GM13977 (cell line): ENCODE results near the gene ZNF428.

Experiments used
- DNase-seq: peaks from one replicate; pipeline ENCODE4 v3.0.0; 2012; ENCODE audit warnings: low spot score
- in situ Hi-C: fragments of 300-500 bp; cut with MboI; formaldehyde crosslinking; loops from one replicate; pipeline ENCODE4 v1.12.0; 2022; ENCODE audit warnings: low sequenced_read_pairs, low pct_unique_long_range_greater_than_20kb, mixed read lengths, inconsistent platforms; ENCODE audit not compliant: unreplicated experiment
- TF ChIP-seq, protein P1 (sequence below): IDR thresholded peaks from 2 replicates; pipeline ENCODE4 v1.5.1; 2012; ENCODE audit warnings: mild to moderate bottlenecking, control low read depth; ENCODE audit not compliant: insufficient read depth; ENCODE audit errors: extremely low read depth, missing control alignments

ZNF428 gene

DNA sequence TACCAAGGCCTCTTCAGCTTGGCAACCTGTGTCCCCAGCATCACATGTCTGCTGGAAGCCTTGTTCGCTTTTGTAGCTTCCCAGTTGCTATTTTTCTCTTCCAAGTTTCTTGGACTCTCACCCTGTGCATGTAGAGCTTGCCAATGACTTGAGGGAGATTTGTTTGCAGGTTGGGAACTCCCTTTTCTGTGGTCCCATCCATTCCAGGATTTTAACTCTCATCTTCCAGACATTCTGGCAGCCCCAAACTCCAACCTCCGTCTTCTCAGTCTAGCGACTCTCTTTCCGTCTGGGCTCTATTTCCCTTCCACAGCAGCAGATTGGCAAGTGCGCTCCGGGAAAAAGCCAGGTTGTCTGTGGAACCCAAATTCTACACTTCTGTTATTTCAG, 41.5 kb upstream of the ZNF428 start:
- DNase-seq = no peak
- in situ Hi-C loops = no loop called here
- TF ChIP-seq, protein P1, sequence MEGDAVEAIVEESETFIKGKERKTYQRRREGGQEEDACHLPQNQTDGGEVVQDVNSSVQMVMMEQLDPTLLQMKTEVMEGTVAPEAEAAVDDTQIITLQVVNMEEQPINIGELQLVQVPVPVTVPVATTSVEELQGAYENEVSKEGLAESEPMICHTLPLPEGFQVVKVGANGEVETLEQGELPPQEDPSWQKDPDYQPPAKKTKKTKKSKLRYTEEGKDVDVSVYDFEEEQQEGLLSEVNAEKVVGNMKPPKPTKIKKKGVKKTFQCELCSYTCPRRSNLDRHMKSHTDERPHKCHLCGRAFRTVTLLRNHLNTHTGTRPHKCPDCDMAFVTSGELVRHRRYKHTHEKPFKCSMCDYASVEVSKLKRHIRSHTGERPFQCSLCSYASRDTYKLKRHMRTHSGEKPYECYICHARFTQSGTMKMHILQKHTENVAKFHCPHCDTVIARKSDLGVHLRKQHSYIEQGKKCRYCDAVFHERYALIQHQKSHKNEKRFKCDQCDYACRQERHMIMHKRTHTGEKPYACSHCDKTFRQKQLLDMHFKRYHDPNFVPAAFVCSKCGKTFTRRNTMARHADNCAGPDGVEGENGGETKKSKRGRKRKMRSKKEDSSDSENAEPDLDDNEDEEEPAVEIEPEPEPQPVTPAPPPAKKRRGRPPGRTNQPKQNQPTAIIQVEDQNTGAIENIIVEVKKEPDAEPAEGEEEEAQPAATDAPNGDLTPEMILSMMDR = no peak

DNA sequence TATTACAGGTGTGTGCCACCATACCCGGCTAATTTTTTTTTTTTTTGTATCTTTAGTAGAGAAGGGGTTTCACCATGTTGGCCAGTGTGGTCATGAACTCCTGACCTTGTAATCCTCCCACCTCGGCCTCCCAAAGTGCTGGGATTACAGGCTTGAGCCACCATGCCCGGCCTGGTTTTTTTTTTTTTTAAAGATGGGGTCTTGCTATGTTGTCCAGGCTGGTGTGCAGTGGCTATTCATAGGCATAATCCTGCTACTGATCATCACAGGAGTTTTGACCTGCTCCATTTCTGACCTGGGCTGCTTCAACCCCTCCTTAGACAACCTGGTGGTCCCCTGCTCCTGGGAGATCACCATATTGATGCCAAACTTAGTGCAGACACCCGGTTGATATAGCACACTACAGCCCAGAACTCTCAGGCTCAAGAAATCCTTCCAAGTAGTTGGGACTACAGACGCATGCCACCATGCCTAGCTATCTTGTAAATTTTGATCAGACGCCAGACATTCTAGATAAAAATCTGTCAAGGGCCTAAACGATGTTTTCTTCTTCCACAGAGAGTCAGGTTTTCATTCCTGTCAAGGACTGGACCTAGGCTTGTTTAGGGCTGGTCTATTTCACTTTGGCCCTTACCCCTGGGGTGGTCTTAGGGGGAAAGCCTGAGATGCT, 41.0 kb upstream of the ZNF428 start:
- in situ Hi-C loops = no loop called here
- TF ChIP-seq, protein P1 = no peak
- DNase-seq = no peak

DNA sequence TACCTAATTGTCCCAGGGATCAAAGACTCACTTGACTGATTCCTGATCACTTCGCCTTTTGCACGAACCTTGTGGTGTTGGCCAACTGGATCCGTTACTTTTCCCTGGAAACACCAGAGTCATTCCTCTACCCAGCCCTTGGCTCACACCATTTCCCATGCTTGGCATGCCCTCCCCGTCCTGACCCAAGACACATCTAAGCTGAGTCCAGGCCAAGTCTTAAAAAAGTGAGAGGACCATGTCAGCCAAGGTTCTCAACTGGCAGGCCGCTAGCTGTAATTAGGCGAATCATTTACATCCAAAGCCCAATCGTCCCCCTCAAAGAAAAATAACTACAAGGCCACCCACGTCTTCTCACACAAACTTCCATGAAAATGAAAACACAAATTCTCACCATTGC, 39.1 kb upstream of the ZNF428 start:
- DNase-seq = no peak
- TF ChIP-seq, protein P1 = no peak
- in situ Hi-C loops = no loop called here

DNA sequence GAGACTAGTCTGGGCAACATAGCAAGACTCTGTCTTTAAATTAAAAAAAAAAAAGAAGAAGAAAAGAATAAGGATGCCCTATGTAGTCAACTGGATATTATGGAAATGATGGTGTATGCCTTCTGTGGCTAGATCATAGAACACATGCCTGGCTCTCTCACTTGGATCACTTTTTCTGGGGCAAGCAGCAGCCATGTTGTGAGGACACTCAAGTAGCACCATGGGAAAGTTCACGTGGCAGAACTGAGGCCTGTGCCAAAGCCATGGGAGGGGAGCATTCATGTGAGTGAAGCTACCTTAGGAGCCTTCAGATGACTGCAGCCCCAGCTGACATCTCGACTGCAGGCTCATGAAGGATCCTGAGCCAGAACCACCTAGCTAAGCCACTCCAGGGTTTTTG, 38.6 kb upstream of the ZNF428 start:
- in situ Hi-C loops = no loop called here
- DNase-seq = no peak
- TF ChIP-seq, protein P1 = no peak

DNA sequence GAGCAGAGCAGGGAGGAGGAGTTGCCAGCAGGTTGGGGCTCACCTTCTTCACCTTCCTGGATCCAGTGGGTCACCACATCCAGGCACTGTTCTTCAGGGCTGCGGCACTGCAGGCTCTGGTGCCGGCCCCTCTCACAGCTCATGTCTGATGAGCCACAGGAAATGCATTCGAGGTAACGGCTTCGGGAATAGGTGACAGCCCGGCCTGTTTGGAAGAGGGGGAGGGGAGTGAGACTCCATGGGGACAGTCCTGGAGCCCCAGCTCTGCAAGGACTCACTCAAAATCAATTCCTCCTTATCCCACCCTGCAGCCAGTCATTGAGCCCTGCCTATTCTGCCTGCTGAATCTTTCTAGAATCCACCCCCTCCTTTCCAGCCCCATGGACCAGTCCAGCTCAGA, 37.0 kb upstream of the ZNF428 start:
- DNase-seq = no peak
- in situ Hi-C loops = no loop called here
- TF ChIP-seq, protein P1 = no peak

DNA sequence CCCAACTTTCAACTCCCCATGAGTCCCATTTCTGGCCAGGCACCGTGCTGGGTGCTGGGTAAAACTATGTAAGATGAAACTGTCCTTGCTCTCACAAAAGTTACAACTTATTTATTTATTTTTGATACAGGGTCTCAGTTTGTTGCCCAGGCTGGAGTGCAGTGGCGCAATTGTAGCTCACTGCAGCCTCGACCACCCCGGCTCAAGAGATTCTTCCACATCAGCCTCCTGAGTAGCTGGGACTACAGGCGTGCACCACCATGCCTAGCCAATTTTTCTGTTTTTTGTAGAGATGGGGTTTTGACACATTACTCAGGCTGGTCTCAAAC, 33.1 kb upstream of the ZNF428 start:
- in situ Hi-C loops = no loop called here
- TF ChIP-seq, protein P1 = no peak
- no peak for DNase-seq
